ENCODE results near the gene CDH20. TPM values are rescaled to one million over a fixed set of nuclear protein-coding genes. Genes with fewer than 3 reads are reported as not detected.

CDH20 gene
- polyA plus RNA-seq, 3 donors: 0.45 to 2.9 (median 0.48) TPM

- H3K27ac ChIP-seq (ENCODE audit: low read depth, low read length): no peak overlapping the region
- 100% methylated on average over 1 of the region's 1 CpG for WGBS, 3 donors
Measured at GRCh38 chr18:61583548-61583947, 250.3 kb downstream of the CDH20 start.

- WGBS, 3 donors: 64 to 73% (median 72%) methylated on average over 2 of the region's 2 CpGs
Measured at GRCh38 chr18:61587865-61588264, 254.6 kb downstream of the CDH20 start.

GRCh38 chr18:61589053-61589723, 256.0 kb downstream of the CDH20 start:
- 62 to 76% (median 67%) methylated on average over 6 of the region's 6 CpGs for WGBS, 3 donors
- no peak overlapping the region for H3K27ac ChIP-seq (ENCODE audit: low read depth, low read length)

More at GRCh38 chr18:61587865-61588264, 254.6 kb downstream of the CDH20 start:
- H3K27ac ChIP-seq (ENCODE audit: low read depth, low read length): no peak overlapping the region

- no peak overlapping the region for H3K27ac ChIP-seq (ENCODE audit: low read depth, low read length)
- 51 to 60% (median 59%) methylated on average over 4 of the region's 4 CpGs for WGBS, 3 donors
Measured at GRCh38 chr18:61589724-61590065, 256.5 kb downstream of the CDH20 start.

- no peak overlapping the region for H3K27ac ChIP-seq (ENCODE audit: low read depth, low read length)
Measured at GRCh38 chr18:61591253-61591652, 258.0 kb downstream of the CDH20 start.

- WGBS, 3 donors: 31 to 46% (median 39%) methylated on average over 8 of the region's 8 CpGs
Measured at GRCh38 chr18:61595615-61596251, 262.5 kb downstream of the CDH20 start.

GRCh38 chr18:61596296-61596695, 263.1 kb downstream of the CDH20 start:
- no peak overlapping the region for H3K27ac ChIP-seq (ENCODE audit: low read depth, low read length)
- 39 to 52% (median 43%) methylated on average over 3 of the region's 3 CpGs for WGBS, 3 donors

More at GRCh38 chr18:61595615-61596251, 262.5 kb downstream of the CDH20 start:
- H3K27ac ChIP-seq (ENCODE audit: low read depth, low read length): no peak overlapping the region

- H3K27ac ChIP-seq (ENCODE audit: low read depth, low read length): no peak overlapping the region
- 85 to 92% (median 86%) methylated on average over 1 of the region's 1 CpG for WGBS, 3 donors
Measured at GRCh38 chr18:61597316-61597715, 264.1 kb downstream of the CDH20 start.

- H3K27ac ChIP-seq (ENCODE audit: low read depth, low read length): no peak overlapping the region
- 86 to 89% (median 87%) methylated on average over 4 of the region's 4 CpGs for WGBS, 3 donors
Measured at GRCh38 chr18:61600422-61600821, 267.2 kb downstream of the CDH20 start.

GRCh38 chr18:61602836-61603235, 269.6 kb downstream of the CDH20 start:
- WGBS, 3 donors: 89 to 96% (median 95%) methylated on average over 2 of the region's 2 CpGs
- no peak overlapping the region for H3K27ac ChIP-seq (ENCODE audit: low read depth, low read length)

Data from adipose tissue (tissue), 3 donors.